ENCODE measurements around the gene PLEKHS1.

- TF ChIP-seq, protein P1, sequence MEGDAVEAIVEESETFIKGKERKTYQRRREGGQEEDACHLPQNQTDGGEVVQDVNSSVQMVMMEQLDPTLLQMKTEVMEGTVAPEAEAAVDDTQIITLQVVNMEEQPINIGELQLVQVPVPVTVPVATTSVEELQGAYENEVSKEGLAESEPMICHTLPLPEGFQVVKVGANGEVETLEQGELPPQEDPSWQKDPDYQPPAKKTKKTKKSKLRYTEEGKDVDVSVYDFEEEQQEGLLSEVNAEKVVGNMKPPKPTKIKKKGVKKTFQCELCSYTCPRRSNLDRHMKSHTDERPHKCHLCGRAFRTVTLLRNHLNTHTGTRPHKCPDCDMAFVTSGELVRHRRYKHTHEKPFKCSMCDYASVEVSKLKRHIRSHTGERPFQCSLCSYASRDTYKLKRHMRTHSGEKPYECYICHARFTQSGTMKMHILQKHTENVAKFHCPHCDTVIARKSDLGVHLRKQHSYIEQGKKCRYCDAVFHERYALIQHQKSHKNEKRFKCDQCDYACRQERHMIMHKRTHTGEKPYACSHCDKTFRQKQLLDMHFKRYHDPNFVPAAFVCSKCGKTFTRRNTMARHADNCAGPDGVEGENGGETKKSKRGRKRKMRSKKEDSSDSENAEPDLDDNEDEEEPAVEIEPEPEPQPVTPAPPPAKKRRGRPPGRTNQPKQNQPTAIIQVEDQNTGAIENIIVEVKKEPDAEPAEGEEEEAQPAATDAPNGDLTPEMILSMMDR (IDR thresholded peaks at IDR 0.05): peak; percentile 41
- TF ChIP-seq SIN3A (IDR thresholded peaks at IDR 0.05; ENCODE audit: borderline replicate concordance, insufficient read depth, low read depth, low read length) (no peak), POLR2AphosphoS5 (IDR thresholded peaks at IDR 0.05; ENCODE audit: low read depth, low read length) (no peak)
These were observed 69.0 kb downstream of the PLEKHS1 start for GRCh38 chr10:113820507-113820906.

Measured in Panc1 (cell line).